A549 (cell line): ENCODE results near the gene DOCK9. TPM values are rescaled to one million over a fixed set of nuclear protein-coding genes. Genes with fewer than 3 reads are reported as not detected.

Source experiments
- ATAC-seq, 2 experiments: fragments of 200-7000 bp in 1 of 2; fragments of >200 bp in 1 of 2; cut with Nextera tagmentation in 1 of 2; cut with Tn5 transposase in 1 of 2; 3 replicates each; pipeline versions ENCODE4 v1.8.0 to v1.9.1; 2018 to 2020; ENCODE audit warnings: mild to moderate bottlenecking in 1 of 2, moderate library complexity in 1 of 2
- CTCF ChIA-PET: fragments of 300-600 bp; sonication (Branson Sonifier 250); formaldehyde crosslinking; extraction: SDS; loops from one replicate; lab custom pipeline; 2021; ENCODE audit warnings: antibody characterized with exemption, inconsistent platforms; lab: Yijun Ruan, JAX
- POLR2A ChIA-PET: fragments of 350-600 bp; formaldehyde crosslinking; extraction: SDS; loops from one replicate; lab custom pipeline; 2021; ENCODE audit warnings: antibody characterized with exemption, inconsistent platforms; lab: Yijun Ruan, JAX
- DNase-seq, 2 experiments: peaks; one replicate each; pipeline versions ENCODE4 v3.0.0 to v3.0.0-alpha.2; 2011 to 2016; ENCODE audit warnings: low read depth in 1 of 2, low spot score in 1 of 2
- FAIRE-seq: peaks from 2 replicates; lab custom pipeline; 2011; peaks lifted over from hg19 to GRCh38; lab: Jason Lieb, UNC
- H3K27ac ChIP-seq, 2 experiments: fragments of >200 bp; sonication (Bioruptor Twin); formaldehyde crosslinking; 3 replicates each; pipeline ENCODE4 v1.5.1; 2016 to 2017
- H3K4me1 ChIP-seq: fragments of >200 bp; sonication (Bioruptor Twin); formaldehyde crosslinking; 3 replicates; pipeline ENCODE4 v1.6.1; 2016
- H3K4me2 ChIP-seq: fragments of >200 bp; sonication (Bioruptor Twin); formaldehyde crosslinking; 3 replicates; pipeline ENCODE4 v1.6.1; 2016
- H3K4me3 ChIP-seq: fragments of >200 bp; sonication (Bioruptor Twin); formaldehyde crosslinking; 3 replicates; pipeline ENCODE4 v1.5.1; 2016
- H3K9me3 ChIP-seq: fragments of >200 bp; sonication (Bioruptor Twin); formaldehyde crosslinking; 3 replicates; pipeline ENCODE4 v1.6.1; 2016
- BCL3 ChIP-seq: fragments of >200 bp; sonication (Bioruptor Twin); formaldehyde crosslinking; IDR thresholded peaks from 3 replicates; pipeline ENCODE4 v1.6.1; 2016
- BHLHE40 ChIP-seq: IDR thresholded peaks from 2 replicates; pipeline ENCODE4 v1.6.1; 2012; ENCODE audit warnings: low read depth, low read length, inconsistent platforms
- CHD2 ChIP-seq: fragments of 150-350 bp; IDR thresholded peaks from 2 replicates; pipeline ENCODE4 v1.6.1; 2014; ENCODE audit warnings: low read length; ENCODE audit not compliant: partially characterized antibody
- CTCF ChIP-seq: fragments of >200 bp; sonication (Bioruptor Twin); formaldehyde crosslinking; IDR thresholded peaks from 3 replicates; pipeline ENCODE4 v1.5.1; 2016
- ELK1 ChIP-seq: fragments of 150-350 bp; IDR thresholded peaks from 2 replicates; pipeline ENCODE4 v1.6.1; 2014; ENCODE audit warnings: low read depth, mild to moderate bottlenecking, low read length
- EP300 ChIP-seq, 2 experiments: fragments of >200 bp; sonication (Bioruptor Twin); formaldehyde crosslinking; IDR thresholded peaks; 2 replicates in 1 of 2; 3 replicates in 1 of 2; pipeline ENCODE4 v1.6.1; 2016 to 2017
- FOSL2 ChIP-seq, 2 experiments: fragments of 450-650 bp in 1 of 2; fragments of >200 bp in 1 of 2; sonication (Bioruptor Twin) in 1 of 2; formaldehyde crosslinking; IDR thresholded peaks; 2 replicates each; pipeline versions ENCODE4 v1.5.0 to v1.6.1; 2016 to 2020; ENCODE audit warnings: mild to moderate bottlenecking in 1 of 2, moderate library complexity in 1 of 2
- HDAC2 ChIP-seq: fragments of 200-600 bp; sonication (generic); IDR thresholded peaks from 2 replicates; pipeline ENCODE4 v1.6.1; 2016
- HES2 ChIP-seq: fragments of >200 bp; sonication (Bioruptor Twin); formaldehyde crosslinking; IDR thresholded peaks from 2 replicates; pipeline ENCODE4 v1.6.1; 2016
- HEYL ChIP-seq: fragments of 250-450 bp; sonication (Bioruptor Pico); IDR thresholded peaks from 2 replicates; pipeline ENCODE4 v1.8.0; 2021; ENCODE audit warnings: mild to moderate bottlenecking, moderate library complexity
- HMGXB4 ChIP-seq: fragments of 250-450 bp; sonication (Bioruptor Pico); IDR thresholded peaks from 2 replicates; pipeline ENCODE4 v1.5.0; 2021; ENCODE audit warnings: mild to moderate bottlenecking, moderate library complexity, borderline replicate concordance
- HOXB5 ChIP-seq: fragments of 250-450 bp; sonication (Bioruptor Pico); IDR thresholded peaks from 2 replicates; pipeline ENCODE4 v1.5.0; 2020; ENCODE audit warnings: mild to moderate bottlenecking, moderate library complexity
- JUN ChIP-seq, 2 experiments: fragments of >200 bp; sonication (Bioruptor Twin); formaldehyde crosslinking; IDR thresholded peaks; 2 replicates in 1 of 2; 3 replicates in 1 of 2; pipeline ENCODE4 v1.6.1; 2016 to 2017
- MAZ ChIP-seq: fragments of 150-350 bp; IDR thresholded peaks from 2 replicates; pipeline ENCODE4 v1.6.1; 2014; ENCODE audit warnings: antibody characterized with exemption, low read depth, low read length, borderline replicate concordance
- MYC ChIP-seq: IDR thresholded peaks from 2 replicates; pipeline ENCODE4 v1.6.1; 2012; ENCODE audit warnings: mild to moderate bottlenecking, inconsistent platforms, low read length, improper control_type of control experiment, borderline replicate concordance
- NFE2L2 ChIP-seq: fragments of 150-350 bp; conservative IDR thresholded peaks from 2 replicates; pipeline ENCODE4 v1.6.1; 2014; ENCODE audit warnings: low read length
- NPAS2 ChIP-seq: fragments of 250-450 bp; sonication (Bioruptor Pico); IDR thresholded peaks from 2 replicates; pipeline ENCODE4 v1.8.0; 2022; ENCODE audit warnings: mild to moderate bottlenecking, moderate library complexity, borderline replicate concordance
- PBX3 ChIP-seq: IDR thresholded peaks from 2 replicates; pipeline ENCODE4 v1.6.1; 2012
- POLR2AphosphoS2 ChIP-seq: conservative IDR thresholded peaks from 2 replicates; pipeline ENCODE4 v1.6.1; 2012; ENCODE audit warnings: low read length, improper control_type of control experiment, inconsistent platforms
- RCOR1 ChIP-seq: fragments of 150-350 bp; IDR thresholded peaks from 2 replicates; pipeline ENCODE4 v1.6.1; 2014; ENCODE audit warnings: antibody characterized with exemption, low read length, low read depth
- TFCP2L1 ChIP-seq: fragments of 250-450 bp; sonication (Bioruptor Pico); IDR thresholded peaks from 2 replicates; pipeline ENCODE4 v1.5.0; 2021; ENCODE audit warnings: mild to moderate bottlenecking
- TP53 ChIP-seq: fragments of 250-450 bp; sonication (Bioruptor Pico); IDR thresholded peaks from 2 replicates; pipeline ENCODE4 v1.5.0; 2021; ENCODE audit warnings: mild to moderate bottlenecking, moderate library complexity
- ZC3H11A ChIP-seq: fragments of 450-650 bp; IDR thresholded peaks from 2 replicates; pipeline ENCODE4 v1.6.1; 2014; ENCODE audit warnings: antibody characterized with exemption, mild to moderate bottlenecking
- ZSCAN20 ChIP-seq: fragments of 250-450 bp; sonication (Bioruptor Pico); IDR thresholded peaks from 2 replicates; pipeline ENCODE4 v1.8.0; 2022; ENCODE audit warnings: mild to moderate bottlenecking, moderate library complexity
- WGBS: methylation state at CpG from one replicate; pipeline ENCODE4 v1.1.6; 2017; ENCODE audit errors: missing lambda C conversion rate; 5-methylcytosine and 5-hydroxymethylcytosine counted together
- polyA plus RNA-seq, 4 experiments: library from polyadenylated mRNA; depleted of rRNA in 3 of 4; stranded (reverse); fragments of >200 nt; fragmentation: RNase III in 1 of 4; extraction: RNeasy Plus Mini Kit Qiagen cat#74134 plus additional on column Dnase treatment in 1 of 4; gene quantifications; 2 replicates in 3 of 4; 3 replicates in 1 of 4; pipeline ENCODE4 v1.2.3, GENCODE V29; 2011 to 2017

DOCK9 gene
- polyA plus RNA-seq, 2 of the 4 experiments (the other 2 are of a cell fraction) = 34.0 to 43.9 TPM

- FAIRE-seq (no peak), ATAC-seq (no peak), DNase-seq (no peak)
- H3K4me3 ChIP-seq = no peak overlapping the region
- 94% methylated on average over 3 of the region's 3 CpGs for WGBS
- CTCF ChIA-PET = no interaction called here
- no peak overlapping the region for H3K27ac ChIP-seq
- peaks cover 10% of the 10 kb centered on the region; the same call in 2 of the 3 replicates for H3K9me3 ChIP-seq
- H3K4me1 ChIP-seq = no peaks in the 10 kb centered on the region
- no peak for TF ChIP-seq NFE2L2
- TF ChIP-seq ZC3H11A = no peak
- no peak overlapping the region for H3K4me2 ChIP-seq
- POLR2A ChIA-PET = no interaction called here
These were observed 39.1 kb downstream of the DOCK9 start for GRCh38 chr13:98938801-98939200.

- DNase-seq = no peak
- CTCF ChIA-PET = no interaction called here
- Histone ChIP-seq H3K9me3 (peaks cover 10% of the 10 kb centered on the region; the same call in 2 of the 3 replicates), H3K4me2 (no peak overlapping the region), H3K4me3 (no peak overlapping the region), H3K4me1 (no peaks in the 10 kb centered on the region)
- WGBS = 84% methylated on average over 6 of the region's 6 CpGs
- no peak for ATAC-seq
- FAIRE-seq = no peak
- POLR2A ChIA-PET = no interaction called here
- TF ChIP-seq ELK1 = no peak
- no peak for TF ChIP-seq MAZ
- TF ChIP-seq PBX3 = no peak
- TF ChIP-seq FOSL2 (IDR thresholded peaks at IDR 0.05) = no peak
- TF ChIP-seq FOSL2 (CRISPR knock-in tag; IDR thresholded peaks at IDR 0.05) = no peak
- no peak for TF ChIP-seq HOXB5 (CRISPR knock-in tag)
- TF ChIP-seq MYC = no peak
- TF ChIP-seq HMGXB4 (CRISPR knock-in tag) = no peak
- no peak for TF ChIP-seq TFCP2L1
- TF ChIP-seq HDAC2 = no peak
- TF ChIP-seq, all 56 proteins: peak for 0
- H3K27ac ChIP-seq = no peak overlapping the region
These were observed 39.9 kb downstream of the DOCK9 start for GRCh38 chr13:98937911-98938381.

- POLR2A ChIA-PET = no interaction called here
- Histone ChIP-seq H3K4me1 (no peaks in the 10 kb centered on the region), H3K27ac (no peak overlapping the region), H3K4me3 (no peak overlapping the region), H3K4me2 (no peak overlapping the region), H3K9me3 (peaks cover 10% of the 10 kb centered on the region; the same call in 2 of the 3 replicates)
- no peak for DNase-seq
- ATAC-seq = no peak
- WGBS = 96% methylated on average over 3 of the region's 3 CpGs
- CTCF ChIA-PET = no interaction called here
- no peak for FAIRE-seq
- TF ChIP-seq TP53 (CRISPR knock-in tag) (no peak), HOXB5 (CRISPR knock-in tag) (no peak), CTCF (no peak), BHLHE40 (no peak), MAZ (no peak), RCOR1 (no peak), NPAS2 (CRISPR knock-in tag) (no peak), MYC (no peak), POLR2AphosphoS2 (no peak), HES2 (no peak), EP300 (IDR thresholded peaks at IDR 0.05) (no peak), CHD2 (no peak), ZSCAN20 (CRISPR knock-in tag) (no peak), JUN (IDR thresholded peaks at IDR 0.05) (no peak), HEYL (CRISPR knock-in tag) (no peak), BCL3 (no peak), PBX3 (no peak)
These were observed 43.6 kb downstream of the DOCK9 start for GRCh38 chr13:98934243-98934642.
